Stimulated activated CD8-positive, alpha-beta memory T cell treated with anti-CD3 and anti-CD28 coated beads, Interleukin-4, amount 100 ng/mL, for 24 hours (primary cell): Measurements from ENCODE around the gene SNHG17.
"Not testable (repeated sequence)": the region's sequence is repeated elsewhere in the genome, so short reads cannot be mapped to it uniquely, and the experiment has no call there.

Experiments used
- DNase-seq: peaks from one replicate; pipeline ENCODE4 v3.0.0-alpha.2; 2020; ENCODE audit warnings: low read depth

SNHG17 gene

GRCh38 chr20:38418509-38419204 lies 16.5 kb downstream of the SNHG17 start:
- DNase-seq: no peak

- DNase-seq: no peak
Measured at GRCh38 chr20:38414769-38415450, 20.2 kb downstream of the SNHG17 start.

GRCh38 chr20:38412877-38413577 lies 22.1 kb downstream of the SNHG17 start:
- no peak for DNase-seq

- not testable (repeated sequence) for DNase-seq
Measured at GRCh38 chr20:38407822-38408221, 27.3 kb downstream of the SNHG17 start.

- no peak for DNase-seq
Measured at GRCh38 chr20:38407321-38407720, 27.8 kb downstream of the SNHG17 start.

GRCh38 chr20:38406476-38406875 lies 28.7 kb downstream of the SNHG17 start:
- DNase-seq: no peak

GRCh38 chr20:38405132-38405531 lies 30.0 kb downstream of the SNHG17 start:
- DNase-seq: no peak

- DNase-seq: no peak
Measured at GRCh38 chr20:38404016-38404415, 31.1 kb downstream of the SNHG17 start.

- DNase-seq: no peak
Measured at GRCh38 chr20:38402816-38403215, 32.3 kb downstream of the SNHG17 start.

- DNase-seq: no peak
Measured at GRCh38 chr20:38402089-38402488, 33.0 kb downstream of the SNHG17 start.

- DNase-seq: not testable (repeated sequence)
Measured at GRCh38 chr20:38395751-38396395, 39.3 kb downstream of the SNHG17 start.

- no peak for DNase-seq
Measured at GRCh38 chr20:38395165-38395564, 40.0 kb downstream of the SNHG17 start.

GRCh38 chr20:38393259-38393658 lies 41.9 kb downstream of the SNHG17 start:
- DNase-seq: no peak

GRCh38 chr20:38392356-38392755 lies 42.8 kb downstream of the SNHG17 start:
- no peak for DNase-seq

- no peak for DNase-seq
Measured at GRCh38 chr20:38387953-38388352, 47.2 kb downstream of the SNHG17 start.

- DNase-seq: no peak
Measured at GRCh38 chr20:38386851-38387250, 48.3 kb downstream of the SNHG17 start.

- DNase-seq: no peak
Measured at GRCh38 chr20:38386004-38386403, 49.1 kb downstream of the SNHG17 start.

GRCh38 chr20:38383147-38383546 lies 52.0 kb downstream of the SNHG17 start:
- DNase-seq: no peak

GRCh38 chr20:38377838-38378237 lies 57.3 kb downstream of the SNHG17 start:
- not testable (repeated sequence) for DNase-seq

GRCh38 chr20:38377039-38377685 lies 58.0 kb downstream of the SNHG17 start:
- DNase-seq: no peak

- no peak for DNase-seq
Measured at GRCh38 chr20:38373898-38374297, 61.2 kb downstream of the SNHG17 start.

- no peak for DNase-seq
Measured at GRCh38 chr20:38373231-38373867, 61.8 kb downstream of the SNHG17 start.
